ENCODE measurements around the gene IL17RD.

- TF ChIP-seq CTCF (conservative IDR thresholded peaks at IDR 0.05; ENCODE audit: low read depth in 2 of 2), result no peak
- no peak for TF ChIP-seq EZH2phosphoT487 (IDR thresholded peaks at IDR 0.05; ENCODE audit: unreplicated experiment)
- TF ChIP-seq POLR2AphosphoS5 (IDR thresholded peaks at IDR 0.05; ENCODE audit: low read depth), result no peak
- no peak for TF ChIP-seq CREB1 (CRISPR knock-in tag; IDR thresholded peaks at IDR 0.05; ENCODE audit: low read depth)
- no peak for TF ChIP-seq REST (IDR thresholded peaks at IDR 0.05; ENCODE audit: unreplicated experiment)
- no peak for TF ChIP-seq EZH2 (IDR thresholded peaks at IDR 0.05; ENCODE audit: low read depth, unreplicated experiment)
- TF ChIP-seq ETS1 (IDR thresholded peaks at IDR 0.05), result no peak
- TF ChIP-seq ZNF462 (CRISPR knock-in tag; IDR thresholded peaks at IDR 0.05), result no peak
- TF ChIP-seq JUNB (IDR thresholded peaks at IDR 0.05; ENCODE audit: unreplicated experiment), result no peak
- TF ChIP-seq NANOG (IDR thresholded peaks at IDR 0.05; ENCODE audit: borderline replicate concordance), result no peak
- TF ChIP-seq STAT1 (IDR thresholded peaks at IDR 0.05; ENCODE audit: unreplicated experiment), result no peak
Observed at GRCh38 chr3:57048052-57048671, 117.0 kb downstream of the IL17RD start.
